Activated naive CD8-positive, alpha-beta T cell treated with anti-CD3 and anti-CD28 coated beads, Interleukin-2, amount 50 U/mL, for 16 hours (primary cell): ENCODE data around the gene SNX4.

Experiments
- DNase-seq: peaks from one replicate; pipeline ENCODE4 v3.0.0-alpha.2; 2020; ENCODE audit warnings: low read depth, low spot score

Gene SNX4

DNA sequence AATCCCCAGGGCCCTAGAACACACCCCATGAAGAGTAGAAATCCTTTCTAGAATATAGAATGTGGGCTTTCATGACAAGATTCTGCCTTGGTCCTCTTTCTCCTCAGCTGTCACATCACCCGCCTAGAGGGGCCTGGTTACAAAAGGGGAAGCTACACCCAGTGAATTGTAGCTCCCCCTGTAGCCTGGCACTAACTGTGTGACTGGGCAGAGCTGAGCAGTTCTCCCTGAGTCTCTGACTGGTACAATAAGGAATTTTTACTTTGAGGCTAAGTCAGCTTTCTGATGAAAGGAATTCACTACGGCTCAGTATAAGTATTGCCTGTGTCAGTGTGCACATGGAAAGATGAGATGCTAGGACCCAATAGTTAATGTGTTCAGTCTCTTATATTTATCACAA, 116.2 kb downstream of the SNX4 start:
- no peak for DNase-seq

DNA sequence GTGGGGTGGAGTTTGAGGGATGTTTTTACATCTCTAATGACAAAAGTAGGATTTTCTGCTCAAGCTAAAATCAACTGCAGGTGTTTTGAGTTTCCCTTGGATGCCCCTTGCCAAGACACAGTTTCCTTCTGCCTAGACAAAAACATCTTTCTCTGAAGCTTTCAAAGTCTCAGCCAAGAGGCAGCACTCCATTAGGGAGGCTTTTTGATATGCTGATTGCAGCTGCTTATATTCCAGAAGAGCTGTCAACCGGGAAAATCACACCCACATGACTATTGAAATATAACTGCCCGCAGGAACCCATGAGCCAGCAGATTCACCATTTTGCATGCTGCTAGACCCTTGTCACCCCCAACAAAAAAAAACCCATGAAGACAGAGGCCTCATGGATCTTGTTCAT, 117.4 kb downstream of the SNX4 start:
- DNase-seq: no peak

DNA sequence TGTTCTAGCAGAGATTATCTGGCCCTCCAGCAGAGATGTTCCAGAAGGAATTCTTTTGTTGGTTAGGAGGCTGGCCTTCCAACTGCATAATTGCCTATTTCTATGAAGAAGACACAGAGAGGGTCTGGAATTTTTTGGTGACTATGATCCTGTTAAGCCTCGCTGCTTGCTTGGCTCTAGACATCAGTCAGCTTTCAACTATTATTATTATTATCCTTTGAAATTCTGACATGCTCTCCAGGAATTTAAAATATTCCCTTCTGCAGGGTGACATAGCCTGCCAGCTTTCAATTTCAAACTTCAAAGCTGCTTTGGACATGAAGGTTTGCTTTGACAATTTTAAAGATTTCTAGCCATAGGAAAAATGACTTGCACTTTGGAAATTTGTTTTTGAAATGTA, 118.6 kb downstream of the SNX4 start:
- no peak for DNase-seq

DNA sequence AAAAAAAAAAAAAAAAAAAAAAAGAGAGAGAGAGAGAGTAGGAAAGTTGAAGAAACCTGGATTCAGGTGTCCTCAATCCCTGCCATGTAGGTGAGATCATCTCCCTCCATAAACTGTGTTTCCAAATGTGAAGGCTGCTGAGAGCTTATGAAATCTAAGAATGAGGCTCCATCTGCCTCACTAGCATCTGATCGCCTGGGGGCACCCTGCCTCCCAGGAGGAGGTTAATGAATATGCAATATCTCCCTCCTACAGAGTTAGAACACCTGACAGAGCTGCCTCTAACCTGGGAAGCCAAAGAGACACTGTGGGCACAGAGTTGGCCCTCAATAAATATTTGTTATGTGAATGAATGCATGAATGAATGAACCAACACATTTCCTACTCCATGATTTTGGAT, 121.0 kb downstream of the SNX4 start:
- DNase-seq: no peak
